Parathyroid adenoma (tissue), 2 donors: ENCODE data around the gene SIL1.
"Not testable (repeated sequence)": the region's sequence is repeated elsewhere in the genome, so short reads cannot be mapped to it uniquely, and the experiment has no call there.

Source experiments
- H2AFZ ChIP-seq: fragments of 300-600 bp; sonication (generic); one replicate; pipeline ENCODE4 v1.7.0; 2017; ENCODE audit warnings: antibody characterized with exemption, mild to moderate bottlenecking
- H3K27ac ChIP-seq: fragments of 300-600 bp; sonication (generic); one replicate; pipeline ENCODE4 v1.7.0; 2017
- H3K27me3 ChIP-seq: fragments of 300-600 bp; sonication (generic); one replicate; pipeline ENCODE4 v1.7.0; 2017; ENCODE audit warnings: low read length; ENCODE audit not compliant: control insufficient read depth, insufficient read depth
- H3K36me3 ChIP-seq: fragments of 300-600 bp; sonication (generic); one replicate; pipeline ENCODE4 v1.7.0; 2017; ENCODE audit warnings: low read length; ENCODE audit not compliant: control insufficient read depth, insufficient read depth
- H3K4me1 ChIP-seq: fragments of 300-600 bp; sonication (generic); one replicate; pipeline ENCODE4 v1.7.0; 2017; ENCODE audit warnings: control low read depth
- H3K4me2 ChIP-seq: fragments of 300-600 bp; sonication (generic); one replicate; pipeline ENCODE4 v1.7.0; 2017; ENCODE audit warnings: low read length
- H3K4me3 ChIP-seq: fragments of 300-600 bp; sonication (generic); one replicate; pipeline ENCODE4 v1.7.0; 2017; ENCODE audit warnings: low read depth, low read length
- H3K79me2 ChIP-seq: fragments of 300-600 bp; sonication (generic); one replicate; pipeline ENCODE4 v1.7.0; 2017; ENCODE audit warnings: control low read depth
- H3K9ac ChIP-seq: fragments of 300-600 bp; sonication (generic); one replicate; pipeline ENCODE4 v1.7.0; 2017; ENCODE audit warnings: mild to moderate bottlenecking
- H3K9me3 ChIP-seq: fragments of 300-600 bp; sonication (generic); one replicate; pipeline ENCODE4 v1.7.0; 2017; ENCODE audit warnings: low read length; ENCODE audit not compliant: control insufficient read depth
- TF ChIP-seq, protein P1 (sequence below): fragments of 300-600 bp; sonication (generic); IDR thresholded peaks from one replicate; pipeline ENCODE4 v1.7.0; 2017; ENCODE audit warnings: antibody characterized with exemption, mild to moderate bottlenecking
- donor health status: primary hyperparathyroidism.

Gene SIL1

DNA sequence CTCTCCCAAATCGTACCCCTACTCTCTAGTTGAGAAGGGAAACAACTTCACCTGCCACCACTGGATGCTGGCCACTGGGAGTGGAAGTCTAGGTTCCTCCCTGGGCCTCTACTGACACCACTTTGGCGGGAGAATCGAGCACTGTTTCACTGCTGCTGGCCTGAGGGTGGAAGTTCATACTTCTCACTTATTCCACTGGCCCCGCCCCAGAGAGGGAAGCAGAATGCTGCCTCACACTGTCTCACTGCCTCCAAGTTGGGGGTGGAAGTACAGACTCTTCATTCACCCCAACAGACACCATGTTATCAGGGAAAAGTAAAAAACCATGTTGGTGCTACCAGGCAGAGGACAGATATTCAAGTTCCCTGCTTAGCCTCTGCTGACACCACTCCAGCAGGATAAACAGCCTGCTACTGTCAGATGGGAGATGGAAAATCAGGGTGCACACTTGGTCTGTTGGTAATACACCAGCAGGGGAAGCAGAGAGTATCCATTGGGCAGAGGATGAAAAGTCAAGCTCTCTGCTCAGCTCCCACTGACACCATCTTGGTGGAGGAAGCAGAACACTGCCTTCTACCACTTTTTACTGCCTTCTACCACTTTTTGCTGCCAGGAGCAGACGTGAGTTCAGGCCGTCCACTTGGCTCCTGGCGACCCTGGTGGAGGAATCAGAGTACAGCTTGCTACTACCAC, 159.4 kb downstream of the SIL1 start:
- Histone ChIP-seq H3K4me2 (no peak overlapping the region), H3K27ac (no peak overlapping the region), H3K27me3 (no peaks in the 10 kb centered on the region), H3K79me2 (no peaks in the 10 kb centered on the region), H2AFZ (no peak overlapping the region), H3K36me3 (no peaks in the 10 kb centered on the region), H3K9ac (no peak overlapping the region), H3K4me3 (no peak overlapping the region), H3K4me1 (no peaks in the 10 kb centered on the region), H3K9me3 (no peaks in the 10 kb centered on the region)
- TF ChIP-seq, protein P1, sequence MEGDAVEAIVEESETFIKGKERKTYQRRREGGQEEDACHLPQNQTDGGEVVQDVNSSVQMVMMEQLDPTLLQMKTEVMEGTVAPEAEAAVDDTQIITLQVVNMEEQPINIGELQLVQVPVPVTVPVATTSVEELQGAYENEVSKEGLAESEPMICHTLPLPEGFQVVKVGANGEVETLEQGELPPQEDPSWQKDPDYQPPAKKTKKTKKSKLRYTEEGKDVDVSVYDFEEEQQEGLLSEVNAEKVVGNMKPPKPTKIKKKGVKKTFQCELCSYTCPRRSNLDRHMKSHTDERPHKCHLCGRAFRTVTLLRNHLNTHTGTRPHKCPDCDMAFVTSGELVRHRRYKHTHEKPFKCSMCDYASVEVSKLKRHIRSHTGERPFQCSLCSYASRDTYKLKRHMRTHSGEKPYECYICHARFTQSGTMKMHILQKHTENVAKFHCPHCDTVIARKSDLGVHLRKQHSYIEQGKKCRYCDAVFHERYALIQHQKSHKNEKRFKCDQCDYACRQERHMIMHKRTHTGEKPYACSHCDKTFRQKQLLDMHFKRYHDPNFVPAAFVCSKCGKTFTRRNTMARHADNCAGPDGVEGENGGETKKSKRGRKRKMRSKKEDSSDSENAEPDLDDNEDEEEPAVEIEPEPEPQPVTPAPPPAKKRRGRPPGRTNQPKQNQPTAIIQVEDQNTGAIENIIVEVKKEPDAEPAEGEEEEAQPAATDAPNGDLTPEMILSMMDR: no peak

DNA sequence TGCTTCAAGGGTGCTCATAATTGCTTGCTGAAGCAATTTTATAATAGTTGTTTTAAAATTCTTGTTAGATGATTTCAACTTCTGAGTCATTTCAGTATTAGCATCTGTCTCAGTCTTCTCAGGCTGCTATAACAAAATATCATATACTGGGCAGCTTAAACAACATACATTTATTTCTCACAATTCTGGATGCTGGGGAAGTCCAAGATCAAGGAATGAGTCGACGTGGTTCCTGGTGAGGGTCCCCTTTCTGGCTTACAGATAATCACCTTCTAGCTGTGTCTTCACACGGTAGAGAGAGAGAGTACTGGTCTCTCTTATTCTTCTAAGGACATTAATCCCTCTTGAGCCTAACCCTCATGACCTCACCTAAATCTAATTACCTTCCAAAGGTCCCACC, 160.4 kb downstream of the SIL1 start:
- TF ChIP-seq, protein P1: no peak
- no peak overlapping the region for H2AFZ ChIP-seq
- no peaks in the 10 kb centered on the region for H3K9me3 ChIP-seq
- no peaks in the 10 kb centered on the region for H3K27me3 ChIP-seq
- no peak overlapping the region for H3K27ac ChIP-seq
- no peak overlapping the region for H3K4me2 ChIP-seq
- H3K4me3 ChIP-seq: no peak overlapping the region
- no peak overlapping the region for H3K9ac ChIP-seq
- H3K36me3 ChIP-seq: no peaks in the 10 kb centered on the region
- no peaks in the 10 kb centered on the region for H3K4me1 ChIP-seq
- no peaks in the 10 kb centered on the region for H3K79me2 ChIP-seq

DNA sequence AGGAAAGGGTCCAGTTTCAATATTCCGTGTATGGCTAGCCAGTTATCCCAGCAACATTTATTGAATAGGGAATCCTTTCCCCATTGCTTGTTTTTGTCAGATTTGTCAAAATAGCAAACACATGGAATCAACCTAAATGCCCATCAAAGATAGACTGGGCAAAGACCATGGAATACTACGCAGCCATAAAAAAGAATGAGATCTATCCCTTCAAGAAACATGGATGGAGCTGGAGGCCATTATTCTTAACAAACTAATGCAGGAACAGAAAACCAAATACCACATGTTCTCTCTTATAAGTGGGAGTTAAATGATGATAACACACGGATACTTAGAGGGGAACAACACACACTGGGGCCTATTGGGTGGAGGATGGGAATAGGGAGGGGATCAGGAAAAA, 161.8 kb downstream of the SIL1 start:
- H3K4me3 ChIP-seq, H3K27ac ChIP-seq, H2AFZ ChIP-seq, H3K79me2 ChIP-seq, H3K4me1 ChIP-seq, H3K9ac ChIP-seq, H3K36me3 ChIP-seq, H3K4me2 ChIP-seq, H3K9me3 ChIP-seq, H3K27me3 ChIP-seq: not testable (repeated sequence)

DNA sequence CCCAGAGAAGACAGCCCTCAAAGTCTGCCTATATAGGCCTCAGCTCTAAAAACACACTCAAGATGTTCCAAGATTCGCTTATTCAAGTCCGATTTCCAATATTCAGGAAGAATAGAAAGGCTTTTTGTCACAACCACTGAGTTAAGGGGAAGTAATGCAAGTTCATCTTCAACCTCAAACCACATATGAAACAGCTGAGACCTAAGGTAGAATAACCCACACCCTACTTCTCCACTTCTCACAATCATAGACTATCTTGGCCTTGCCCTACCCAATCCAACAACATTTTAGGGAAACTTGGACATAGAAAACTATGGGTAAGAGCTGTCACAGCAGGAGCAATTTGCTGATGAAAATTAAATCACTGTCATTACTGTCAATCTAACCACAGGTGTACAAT, 171.0 kb downstream of the SIL1 start:
- TF ChIP-seq, protein P1: no peak
- Histone ChIP-seq H3K4me1 (no peaks in the 10 kb centered on the region), H3K9ac (no peak overlapping the region), H3K36me3 (no peaks in the 10 kb centered on the region), H3K9me3 (no peaks in the 10 kb centered on the region), H3K4me2 (no peak overlapping the region), H3K79me2 (no peaks in the 10 kb centered on the region), H3K27ac (no peak overlapping the region), H3K4me3 (no peak overlapping the region), H2AFZ (no peak overlapping the region), H3K27me3 (no peaks in the 10 kb centered on the region)

DNA sequence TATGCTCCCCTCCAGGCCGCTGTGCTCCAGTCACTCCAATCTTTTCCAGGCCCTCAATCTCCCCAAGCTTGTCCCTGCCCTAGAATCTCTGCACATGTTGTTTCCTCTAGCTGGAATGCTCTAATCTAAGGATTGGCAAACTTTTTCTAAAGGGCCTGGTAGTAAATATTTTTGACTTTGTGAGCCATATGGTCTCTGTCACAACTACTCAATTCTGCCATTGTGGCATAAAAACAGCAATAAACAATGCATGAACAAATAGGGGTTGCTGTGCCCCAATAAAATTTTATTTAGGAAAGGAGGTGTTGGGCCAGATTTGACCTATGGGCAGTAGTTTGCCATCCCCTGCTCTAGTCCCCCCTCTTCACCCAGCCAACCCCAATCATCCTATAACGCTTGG, 172.5 kb downstream of the SIL1 start:
- no peaks in the 10 kb centered on the region for H3K79me2 ChIP-seq
- H3K27me3 ChIP-seq: no peaks in the 10 kb centered on the region
- no peaks in the 10 kb centered on the region for H3K36me3 ChIP-seq
- TF ChIP-seq, protein P1: no peak
- no peak overlapping the region for H2AFZ ChIP-seq
- no peak overlapping the region for H3K4me3 ChIP-seq
- no peaks in the 10 kb centered on the region for H3K4me1 ChIP-seq
- H3K9me3 ChIP-seq: no peaks in the 10 kb centered on the region
- no peak overlapping the region for H3K4me2 ChIP-seq
- no peak overlapping the region for H3K27ac ChIP-seq
- H3K9ac ChIP-seq: no peak overlapping the region
